Memory B cell (primary cell): ENCODE results near the gene RBM39.

Experiments
- ATAC-seq: fragments of 150-1000 bp; cut with Tn5 transposase; 2 replicates; pipeline ENCODE4 v1.10.0; 2021; ENCODE audit warnings: low read depth, mild to moderate bottlenecking, moderate library complexity
- DNase-seq, 2 donors: peaks; one replicate each; pipeline ENCODE4 v3.0.0; 2022; ENCODE audit warnings: low spot score in 2 of 2
- H3K27ac Mint-ChIP-seq: one replicate; pipeline ENCODE4 v1.8.0; 2022; ENCODE audit warnings: mild to moderate bottlenecking, moderate library complexity, mixed read lengths
- H3K27me3 Mint-ChIP-seq: one replicate; pipeline ENCODE4 v1.8.0; 2022; ENCODE audit warnings: mixed read lengths
- H3K36me3 Mint-ChIP-seq: one replicate; pipeline ENCODE4 v1.8.0; 2022; ENCODE audit warnings: mild to moderate bottlenecking, mixed read lengths
- H3K4me1 Mint-ChIP-seq: one replicate; pipeline ENCODE4 v1.8.0; 2022; ENCODE audit warnings: mixed read lengths
- H3K4me3 Mint-ChIP-seq: one replicate; pipeline ENCODE4 v1.8.0; 2022; ENCODE audit warnings: mild to moderate bottlenecking, moderate library complexity, mixed read lengths
- H3K9me3 Mint-ChIP-seq: one replicate; pipeline ENCODE4 v1.8.0; 2022; ENCODE audit warnings: mixed read lengths

Gene RBM39

DNA sequence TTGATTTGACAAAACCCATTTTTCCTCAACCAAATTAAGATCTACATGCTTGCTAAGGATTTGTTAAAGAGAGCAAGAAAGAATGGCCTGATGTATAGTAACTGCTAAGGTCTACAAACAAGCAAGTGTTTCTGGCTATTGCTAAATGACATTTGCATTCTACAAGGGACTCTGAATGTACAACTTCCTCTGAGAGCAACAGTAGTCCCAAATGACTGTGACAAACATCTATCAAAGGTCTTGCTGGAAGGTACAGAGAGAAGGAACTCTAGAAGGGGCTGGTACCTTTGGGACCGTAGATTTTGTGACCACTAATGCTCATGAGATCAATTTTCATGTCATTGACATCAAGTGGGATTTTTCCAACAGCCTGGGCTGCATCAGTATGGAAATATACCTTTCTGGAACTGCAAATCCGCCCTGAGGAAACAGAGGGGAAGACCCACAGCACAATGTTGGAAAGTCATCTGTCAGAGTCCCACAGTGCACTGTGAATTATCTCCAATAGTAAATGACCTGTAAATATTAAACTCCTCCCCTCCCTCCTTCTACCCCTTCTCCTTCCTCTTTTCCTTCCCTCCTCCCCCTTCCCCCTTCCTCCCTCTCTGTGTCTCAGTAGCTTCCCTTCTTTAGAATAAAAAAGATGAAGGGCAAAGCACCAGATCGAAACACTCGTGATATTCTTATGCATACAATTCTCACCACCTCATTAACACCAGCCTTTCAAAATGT is 61.4 kb downstream of the RBM39 start:
- Mint-ChIP-seq H3K4me1 (peaks cover 9% of the 10 kb centered on the region), H3K9me3 (no peaks in the 10 kb centered on the region), H3K27ac (peak overlapping the region; percentile 61), H3K27me3 (no peaks in the 10 kb centered on the region), H3K36me3 (peaks cover 4% of the 10 kb centered on the region), H3K4me3 (no peak overlapping the region)
- DNase-seq (no peak), ATAC-seq (peak; percentile 54)

- Mint-ChIP-seq H3K27me3 (no peaks in the 10 kb centered on the region), H3K27ac (no peak overlapping the region), H3K4me3 (no peak overlapping the region), H3K4me1 (no peaks in the 10 kb centered on the region), H3K36me3 (peaks cover 22% of the 10 kb centered on the region), H3K9me3 (no peaks in the 10 kb centered on the region)
- no peak for DNase-seq
- no peak for ATAC-seq
These were observed 67.1 kb downstream of the RBM39 start for GRCh38 chr20:35674921-35675320.

- H3K36me3 Mint-ChIP-seq, result peaks cover 29% of the 10 kb centered on the region
- H3K4me3 Mint-ChIP-seq, result no peak overlapping the region
- no peaks in the 10 kb centered on the region for H3K27me3 Mint-ChIP-seq
- H3K27ac Mint-ChIP-seq, result no peak overlapping the region
- ATAC-seq, result no peak
- H3K9me3 Mint-ChIP-seq, result no peaks in the 10 kb centered on the region
- DNase-seq, result no peak
- H3K4me1 Mint-ChIP-seq, result no peaks in the 10 kb centered on the region
These were observed 68.2 kb downstream of the RBM39 start for GRCh38 chr20:35673884-35674283.

DNA sequence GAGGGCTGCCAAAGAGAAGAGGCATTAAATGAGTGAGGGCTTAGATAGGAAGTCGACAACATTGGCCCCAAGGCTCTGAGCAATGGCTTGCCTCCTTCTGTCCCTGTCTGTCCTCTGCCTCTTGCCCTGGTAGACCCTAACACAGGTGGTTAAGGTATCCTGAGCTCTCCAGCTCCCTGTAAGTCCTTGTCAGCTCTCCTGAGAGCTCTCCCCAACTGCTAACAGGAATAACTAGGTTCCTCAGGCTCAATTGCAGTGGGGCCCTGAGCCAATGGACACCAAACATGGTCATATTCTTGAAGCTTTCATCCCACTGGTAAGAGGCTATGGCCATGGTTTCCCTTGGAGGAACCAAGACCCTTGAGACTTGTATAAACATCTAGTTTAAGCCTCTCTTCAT is 72.4 kb downstream of the RBM39 start:
- no peak for DNase-seq
- peaks cover 2% of the 10 kb centered on the region for H3K4me1 Mint-ChIP-seq
- H3K27ac Mint-ChIP-seq, result no peak overlapping the region
- no peaks in the 10 kb centered on the region for H3K9me3 Mint-ChIP-seq
- H3K36me3 Mint-ChIP-seq, result peaks cover 31% of the 10 kb centered on the region
- no peaks in the 10 kb centered on the region for H3K27me3 Mint-ChIP-seq
- no peak for ATAC-seq
- H3K4me3 Mint-ChIP-seq, result no peak overlapping the region

- H3K9me3 Mint-ChIP-seq, result no peaks in the 10 kb centered on the region
- peaks cover 31% of the 10 kb centered on the region for H3K36me3 Mint-ChIP-seq
- H3K4me3 Mint-ChIP-seq, result no peak overlapping the region
- DNase-seq, result no peak
- peaks cover 2% of the 10 kb centered on the region for H3K4me1 Mint-ChIP-seq
- ATAC-seq, result no peak
- no peaks in the 10 kb centered on the region for H3K27me3 Mint-ChIP-seq
- no peak overlapping the region for H3K27ac Mint-ChIP-seq
These were observed 72.8 kb downstream of the RBM39 start for GRCh38 chr20:35669221-35669620.

DNA sequence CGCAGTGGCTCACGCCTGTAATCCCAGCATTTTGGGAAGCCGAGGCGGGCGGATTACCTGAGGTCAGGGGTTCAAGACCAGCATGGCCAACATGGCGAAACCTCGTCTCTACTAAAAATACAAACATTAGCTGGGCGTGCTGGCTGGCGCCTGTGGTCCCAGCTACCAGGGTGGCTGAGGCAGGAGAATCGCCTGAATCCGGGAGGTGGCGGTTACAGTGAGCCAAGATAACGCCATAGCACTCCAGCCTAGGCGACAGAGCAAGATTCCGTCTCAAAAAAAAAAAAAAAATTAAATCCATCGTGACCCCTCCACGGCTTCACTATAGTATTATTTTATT is 76.1 kb downstream of the RBM39 start:
- no peak overlapping the region for H3K4me3 Mint-ChIP-seq
- peaks cover 26% of the 10 kb centered on the region for H3K4me1 Mint-ChIP-seq
- no peaks in the 10 kb centered on the region for H3K9me3 Mint-ChIP-seq
- DNase-seq (no peak), ATAC-seq (no peak)
- H3K27me3 Mint-ChIP-seq, result no peaks in the 10 kb centered on the region
- H3K36me3 Mint-ChIP-seq, result peaks cover 20% of the 10 kb centered on the region
- no peak overlapping the region for H3K27ac Mint-ChIP-seq

DNA sequence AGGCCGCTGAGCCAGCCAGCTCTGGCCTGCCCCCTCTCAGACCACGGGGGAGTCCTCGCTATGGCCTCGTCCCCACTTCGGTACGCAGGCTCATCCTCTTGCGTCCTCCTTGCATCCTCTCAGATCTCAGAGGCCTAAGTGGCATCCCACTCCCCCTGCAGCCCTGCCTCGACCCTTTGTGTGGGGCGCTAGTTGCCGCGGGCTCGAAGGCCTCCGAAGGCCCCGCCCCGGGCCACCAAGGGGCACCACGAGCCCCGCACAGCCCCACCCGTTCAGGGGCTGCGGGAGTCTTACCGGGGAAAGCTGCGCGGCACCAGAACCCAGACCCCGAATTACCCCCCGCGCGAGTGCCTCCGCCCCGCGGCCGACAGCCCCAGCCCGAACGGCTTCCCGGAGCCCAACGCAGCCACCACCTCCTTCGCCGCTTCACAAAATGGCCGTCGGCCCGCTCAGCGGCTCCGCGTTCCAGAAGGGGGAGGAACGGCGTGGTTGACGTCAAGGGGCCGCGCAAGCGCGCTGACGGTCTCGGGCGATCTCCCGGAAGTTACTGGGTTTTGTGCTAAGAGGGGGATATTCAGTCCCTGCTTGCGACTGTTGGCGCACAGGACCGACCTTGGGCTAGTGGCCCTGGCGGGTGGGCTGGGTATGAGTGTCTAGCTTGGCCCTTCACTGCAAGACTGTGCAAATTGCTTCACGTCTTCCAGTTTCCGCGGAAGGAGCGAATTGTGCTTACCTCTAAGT is 77.4 kb downstream of the RBM39 start, which contains the start of the genes CPNE1 and RBM12:
CPNE1 (minus strand) TSS at position 435 of the 741 bp plus-strand sequence. CDS start 31,977 bp downstream, outside the sequence.
RBM12 (minus strand) TSS at position 435 of the 741 bp plus-strand sequence. CDS start 9,578 bp downstream, outside the sequence.
- Mint-ChIP-seq H3K36me3 (peaks cover 8% of the 10 kb centered on the region), H3K4me3 (peak within 1 kb of the TSS; percentile 92), H3K4me1 (peaks cover 30% of the 10 kb centered on the region), H3K27ac (peak within 1 kb of the TSS; percentile 99), H3K9me3 (no peaks in the 10 kb centered on the region), H3K27me3 (no peaks in the 10 kb centered on the region)
- peak; percentile 84 for ATAC-seq
- peak; percentile 93 to 94 for DNase-seq

GRCh38 chr20:35663516-35664465 is 78.3 kb downstream of the RBM39 start:
- ATAC-seq (peak; percentile 55), DNase-seq (peak in 1 of 2 donors; percentile 59)
- H3K27me3 Mint-ChIP-seq, result no peaks in the 10 kb centered on the region
- H3K9me3 Mint-ChIP-seq, result no peaks in the 10 kb centered on the region
- H3K4me1 Mint-ChIP-seq, result peaks cover 35% of the 10 kb centered on the region
- peaks cover 2% of the 10 kb centered on the region for H3K36me3 Mint-ChIP-seq
- H3K27ac Mint-ChIP-seq, result peak overlapping the region; percentile 99
- H3K4me3 Mint-ChIP-seq, result peak overlapping the region; percentile 92

DNA sequence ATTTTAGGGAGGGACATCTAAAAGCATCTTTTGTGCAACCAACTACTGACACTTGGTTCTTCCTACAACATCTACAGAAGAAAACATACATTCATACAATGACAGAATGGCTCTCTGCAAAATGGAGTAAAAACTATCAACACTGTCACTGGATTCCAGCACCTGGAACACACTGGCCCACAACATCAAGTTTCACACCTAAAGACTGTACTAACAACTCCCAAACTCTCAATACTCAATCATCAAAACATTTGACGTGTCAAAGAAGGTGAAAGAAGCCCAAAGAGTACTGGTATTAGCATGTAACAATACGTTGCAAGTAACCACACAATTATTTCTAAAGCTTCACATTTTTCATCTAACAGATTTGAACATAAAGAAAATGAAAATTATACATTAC is 79.5 kb downstream of the RBM39 start:
- no peak for ATAC-seq
- Mint-ChIP-seq H3K4me1 (peaks cover 38% of the 10 kb centered on the region), H3K27me3 (no peaks in the 10 kb centered on the region), H3K36me3 (no peaks in the 10 kb centered on the region), H3K9me3 (no peaks in the 10 kb centered on the region), H3K4me3 (peak overlapping the region; percentile 92), H3K27ac (peak overlapping the region; percentile 99)
- no peak for DNase-seq

DNA sequence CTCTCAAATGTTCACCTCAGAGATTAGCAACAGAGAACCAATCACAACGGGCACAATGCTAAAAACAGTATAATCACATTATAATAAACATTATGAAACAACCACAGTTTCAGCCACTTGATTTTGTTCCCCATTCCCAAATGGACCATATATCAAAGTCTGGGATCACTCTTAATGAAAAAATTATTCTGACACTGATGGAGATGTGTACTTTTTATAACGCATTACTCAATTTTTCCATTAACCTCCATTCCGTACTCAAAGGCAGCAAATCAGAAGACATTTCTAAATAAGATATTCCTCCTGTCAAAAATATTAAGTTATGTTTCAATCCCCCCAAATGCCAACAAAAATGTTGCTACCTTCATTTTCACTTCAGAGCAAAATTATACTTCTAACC is 80.2 kb downstream of the RBM39 start:
- DNase-seq (no peak), ATAC-seq (no peak)
- H3K9me3 Mint-ChIP-seq, result no peaks in the 10 kb centered on the region
- peak overlapping the region; percentile 92 for H3K4me3 Mint-ChIP-seq
- H3K27me3 Mint-ChIP-seq, result no peaks in the 10 kb centered on the region
- peaks cover 3% of the 10 kb centered on the region for H3K36me3 Mint-ChIP-seq
- peaks cover 42% of the 10 kb centered on the region for H3K4me1 Mint-ChIP-seq
- H3K27ac Mint-ChIP-seq, result peak overlapping the region; percentile 40

GRCh38 chr20:35661053-35661452 is 81.0 kb downstream of the RBM39 start:
- H3K27me3 Mint-ChIP-seq, result no peaks in the 10 kb centered on the region
- peak overlapping the region; percentile 74 for H3K27ac Mint-ChIP-seq
- ATAC-seq (no peak), DNase-seq (no peak)
- no peaks in the 10 kb centered on the region for H3K9me3 Mint-ChIP-seq
- H3K4me1 Mint-ChIP-seq, result peaks cover 42% of the 10 kb centered on the region
- H3K36me3 Mint-ChIP-seq, result peaks cover 3% of the 10 kb centered on the region
- peak overlapping the region; percentile 3 for H3K4me3 Mint-ChIP-seq

- DNase-seq, result no peak
- H3K36me3 Mint-ChIP-seq, result peaks cover 3% of the 10 kb centered on the region
- no peaks in the 10 kb centered on the region for H3K9me3 Mint-ChIP-seq
- peak overlapping the region; percentile 18 for H3K4me3 Mint-ChIP-seq
- H3K4me1 Mint-ChIP-seq, result peaks cover 42% of the 10 kb centered on the region
- H3K27me3 Mint-ChIP-seq, result no peaks in the 10 kb centered on the region
- peak overlapping the region; percentile 74 for H3K27ac Mint-ChIP-seq
- ATAC-seq, result no peak
These were observed 81.7 kb downstream of the RBM39 start for GRCh38 chr20:35660122-35660937.

DNA sequence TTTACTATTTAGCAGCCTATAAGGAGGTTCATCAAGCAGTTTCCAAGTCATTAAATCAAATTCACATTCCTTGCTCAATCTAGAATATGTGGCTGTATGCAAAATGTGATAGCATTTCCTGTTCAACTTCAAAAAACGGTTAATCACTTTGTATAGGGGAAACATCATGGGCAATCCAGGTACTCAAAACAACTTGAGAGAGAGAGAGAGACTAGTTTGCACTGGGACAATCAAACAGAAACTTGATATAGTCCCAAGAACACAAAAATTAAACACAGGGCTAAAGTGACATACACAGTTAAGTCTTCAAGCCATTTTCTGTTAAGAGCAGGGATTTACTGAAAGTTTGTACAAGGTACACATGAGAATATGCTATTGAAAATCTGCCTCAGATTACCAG is 84.8 kb downstream of the RBM39 start:
- Mint-ChIP-seq H3K27me3 (no peaks in the 10 kb centered on the region), H3K4me3 (no peak overlapping the region), H3K27ac (peak overlapping the region; percentile 82), H3K9me3 (no peaks in the 10 kb centered on the region), H3K36me3 (peaks cover 3% of the 10 kb centered on the region), H3K4me1 (peaks cover 27% of the 10 kb centered on the region)
- DNase-seq (no peak), ATAC-seq (peak; percentile 29)
